Measurements from ENCODE around the gene ARHGAP25.

GRCh38 chr2:68806511-68807109 lies 72.0 kb downstream of the ARHGAP25 start:
- TF ChIP-seq CTCF (IDR thresholded peaks at IDR 0.05) (no peak), POLR2A (IDR thresholded peaks at IDR 0.05) (no peak)
